GM04503 (cell line): ENCODE results near the gene PACS2.

Source experiments
- DNase-seq: peaks from one replicate; pipeline ENCODE4 v3.0.0-alpha.2; 2012; ENCODE audit warnings: low read depth

The PACS2 gene

GRCh38 chr14:105421723-105422615 lies 107.4 kb downstream of the PACS2 start:
- DNase-seq: no peak

- no peak for DNase-seq
Measured at GRCh38 chr14:105422695-105423487, 108.3 kb downstream of the PACS2 start.

- DNase-seq: no peak
Measured at GRCh38 chr14:105423488-105424195, 109.1 kb downstream of the PACS2 start.

DNA sequence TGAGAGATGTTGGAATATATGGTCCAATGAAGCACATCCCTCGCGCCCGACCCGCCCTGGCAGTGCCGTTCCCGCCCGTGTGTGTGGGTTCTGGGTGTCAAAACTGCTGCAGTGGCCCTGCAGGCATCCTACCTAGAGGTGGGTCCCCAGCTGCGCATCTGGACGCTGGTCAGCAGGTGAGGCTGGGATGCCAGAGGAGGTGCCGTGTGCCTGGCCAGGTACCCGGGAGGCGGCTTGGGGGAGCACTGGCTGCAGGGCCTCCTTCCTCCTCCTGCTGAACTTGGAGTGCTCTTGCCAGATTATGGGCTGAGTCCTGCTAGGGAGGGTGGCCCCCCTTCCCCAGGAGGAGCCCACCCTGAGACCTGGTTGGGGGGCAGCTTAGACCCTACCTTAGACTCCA lies 110.3 kb downstream of the PACS2 start:
- no peak for DNase-seq

- no peak for DNase-seq
Measured at GRCh38 chr14:105425823-105426247, 111.3 kb downstream of the PACS2 start.

DNA sequence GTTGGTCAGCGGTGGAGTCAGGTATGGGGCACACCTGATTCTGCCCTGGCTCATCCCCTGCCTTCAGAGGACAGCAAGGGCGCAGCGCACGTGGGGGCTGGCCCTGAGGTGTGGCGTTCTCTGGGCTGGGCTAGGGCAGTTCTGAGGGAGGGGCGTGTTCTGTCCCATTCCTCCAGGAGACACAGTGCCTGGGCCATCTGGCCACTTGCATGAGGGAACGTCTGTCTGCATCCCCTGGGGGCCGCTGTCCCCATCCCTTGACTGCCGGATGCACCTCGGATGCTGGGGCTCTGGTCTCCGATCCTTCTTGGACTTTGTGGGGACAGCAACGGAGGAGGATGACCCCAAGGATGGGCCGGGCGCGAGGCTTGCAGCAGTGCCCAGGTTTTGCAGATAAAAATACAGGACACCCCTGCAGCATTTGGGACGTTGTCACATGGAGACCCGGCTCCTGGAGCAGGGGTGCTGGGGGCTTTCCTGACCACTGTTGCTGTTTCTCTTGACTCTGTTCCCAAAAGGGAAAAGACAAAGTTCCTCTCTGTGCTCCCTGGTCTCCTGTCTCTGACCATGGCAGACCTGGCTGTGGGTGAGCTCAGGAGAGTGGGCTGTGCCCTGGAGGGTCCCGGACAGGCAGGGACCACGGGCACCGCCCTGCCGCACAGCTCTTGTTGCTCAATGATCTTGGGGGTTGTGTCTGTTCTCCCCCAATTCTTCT lies 112.0 kb downstream of the PACS2 start:
- DNase-seq: no peak

GRCh38 chr14:105427412-105427811 lies 112.9 kb downstream of the PACS2 start:
- no peak for DNase-seq

- DNase-seq: no peak
Measured at GRCh38 chr14:105427936-105428485, 113.5 kb downstream of the PACS2 start.

- DNase-seq: no peak
Measured at GRCh38 chr14:105430042-105430441, 115.5 kb downstream of the PACS2 start.

- peak; percentile 44 for DNase-seq
Measured at GRCh38 chr14:105430565-105430964, 116.0 kb downstream of the PACS2 start.

DNA sequence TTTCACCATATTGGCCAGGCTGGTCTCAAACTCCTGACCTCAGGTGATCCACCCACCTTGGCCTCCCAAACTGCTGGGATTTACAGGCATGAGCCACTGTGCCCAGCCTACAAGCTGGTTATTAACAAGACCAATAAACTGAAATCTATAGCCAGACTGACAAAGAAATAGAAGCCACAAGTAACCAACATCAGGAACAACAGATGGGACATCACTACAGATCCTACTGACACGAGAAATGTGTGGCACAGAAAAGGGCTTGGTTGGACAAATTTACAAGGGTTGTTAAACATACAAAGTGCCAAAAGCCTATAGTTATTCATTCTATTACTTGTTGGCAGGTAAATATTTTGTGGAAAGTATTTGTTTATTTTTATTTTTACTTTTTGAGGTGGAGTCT lies 116.7 kb downstream of the PACS2 start:
- no peak for DNase-seq

- no peak for DNase-seq
Measured at GRCh38 chr14:105432657-105433056, 118.1 kb downstream of the PACS2 start.

- no peak for DNase-seq
Measured at GRCh38 chr14:105433161-105433605, 118.6 kb downstream of the PACS2 start.

- DNase-seq: no peak
Measured at GRCh38 chr14:105436402-105436801, 121.9 kb downstream of the PACS2 start.

DNA sequence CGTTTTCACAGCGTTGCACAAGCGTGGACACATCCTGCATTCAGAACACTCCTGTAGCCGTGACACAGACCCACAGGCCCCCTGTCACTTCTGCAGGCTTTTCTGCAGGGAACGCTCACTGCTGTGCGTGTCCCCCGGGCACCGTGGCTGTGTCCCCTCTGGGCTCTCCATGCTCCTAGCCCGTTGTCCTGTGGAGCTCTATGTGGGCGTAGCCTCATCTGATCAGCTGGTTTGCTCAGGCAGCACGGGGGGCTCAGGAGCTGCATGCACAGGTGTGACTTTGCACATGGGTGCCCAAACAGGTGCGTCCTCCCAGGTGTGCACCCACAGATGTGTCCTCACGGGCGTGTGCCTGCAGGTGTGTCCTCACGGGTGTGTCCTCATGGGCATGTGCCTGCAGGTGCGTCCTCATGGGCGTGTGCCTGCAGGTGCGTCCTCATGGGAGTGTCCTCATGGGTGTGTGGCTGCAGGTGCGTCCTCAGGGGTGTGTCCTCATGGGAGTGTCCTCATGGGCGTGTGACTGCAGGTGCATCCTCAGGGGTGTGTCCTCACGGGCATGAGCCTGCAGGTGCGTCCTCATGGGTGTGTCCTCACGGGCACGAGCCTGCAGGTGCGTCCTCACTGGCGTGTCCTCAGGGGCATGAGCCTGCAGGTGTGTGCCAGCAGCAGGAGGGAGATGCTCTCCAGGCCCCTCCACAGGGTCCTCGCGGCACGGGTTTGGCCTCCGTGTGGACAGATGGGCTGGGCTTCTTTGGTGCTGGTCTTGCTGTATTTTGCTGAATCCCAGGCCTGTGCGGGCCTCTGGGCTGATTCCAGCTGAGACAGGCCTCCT lies 122.6 kb downstream of the PACS2 start:
- no peak for DNase-seq

DNA sequence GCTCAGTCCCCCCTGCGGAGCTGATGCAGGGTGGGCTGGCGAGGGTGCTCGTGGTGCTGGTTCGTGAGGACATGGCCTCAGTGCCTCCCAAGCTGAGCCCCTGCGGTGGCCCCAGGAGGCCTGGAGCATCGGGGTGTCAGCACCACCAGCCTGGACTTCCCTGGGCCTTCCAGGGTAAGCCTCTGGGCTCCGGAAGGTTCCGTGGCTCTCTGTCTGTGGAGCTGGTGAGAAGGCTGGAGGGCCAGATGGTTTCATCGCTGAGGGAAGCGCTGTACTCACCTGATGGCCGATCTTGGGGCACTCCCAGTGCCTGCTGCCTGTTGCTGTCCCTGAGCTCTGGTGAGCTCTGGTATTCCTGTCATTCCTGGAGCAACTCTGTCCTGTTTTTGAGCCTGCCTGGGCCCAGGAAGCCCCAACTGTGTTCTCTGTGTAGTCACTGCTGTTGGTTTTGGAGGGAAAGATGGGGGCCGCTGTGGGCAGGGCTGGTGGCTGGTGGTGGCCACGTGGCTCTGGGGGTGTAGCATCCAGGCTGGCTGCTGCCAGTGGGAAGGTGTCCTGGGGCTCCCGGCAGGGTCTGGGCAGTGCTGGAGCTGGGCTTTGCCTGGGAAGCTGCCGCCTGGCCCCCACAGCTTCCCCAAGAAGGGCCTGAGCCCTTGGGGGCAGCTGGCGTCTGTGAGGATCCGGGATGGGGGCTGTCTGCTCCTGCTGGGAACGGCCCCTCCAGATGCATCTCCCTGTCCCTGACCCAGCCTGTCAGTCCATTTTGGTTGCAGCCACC lies 123.4 kb downstream of the PACS2 start:
- DNase-seq: no peak

DNA sequence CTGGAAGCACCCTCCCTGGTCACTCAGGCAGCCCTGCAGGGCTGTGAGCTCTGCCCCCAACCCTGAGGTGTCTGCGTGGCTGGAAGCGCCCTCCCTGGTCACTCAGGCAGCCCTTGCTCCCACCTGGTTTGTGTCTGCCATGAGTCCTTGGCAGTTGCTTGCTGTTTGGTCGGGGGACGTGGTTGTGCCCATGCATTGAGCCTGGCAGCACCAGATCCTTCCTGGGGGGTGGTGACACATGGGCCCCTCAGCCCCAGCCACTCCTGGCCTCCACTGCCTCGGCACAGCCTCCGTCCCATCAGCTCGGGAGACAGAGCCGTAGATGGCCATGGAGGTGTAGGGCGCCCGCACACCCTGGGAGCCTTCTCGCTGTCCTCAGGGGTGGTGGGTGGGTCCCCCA lies 124.6 kb downstream of the PACS2 start:
- DNase-seq: no peak

DNA sequence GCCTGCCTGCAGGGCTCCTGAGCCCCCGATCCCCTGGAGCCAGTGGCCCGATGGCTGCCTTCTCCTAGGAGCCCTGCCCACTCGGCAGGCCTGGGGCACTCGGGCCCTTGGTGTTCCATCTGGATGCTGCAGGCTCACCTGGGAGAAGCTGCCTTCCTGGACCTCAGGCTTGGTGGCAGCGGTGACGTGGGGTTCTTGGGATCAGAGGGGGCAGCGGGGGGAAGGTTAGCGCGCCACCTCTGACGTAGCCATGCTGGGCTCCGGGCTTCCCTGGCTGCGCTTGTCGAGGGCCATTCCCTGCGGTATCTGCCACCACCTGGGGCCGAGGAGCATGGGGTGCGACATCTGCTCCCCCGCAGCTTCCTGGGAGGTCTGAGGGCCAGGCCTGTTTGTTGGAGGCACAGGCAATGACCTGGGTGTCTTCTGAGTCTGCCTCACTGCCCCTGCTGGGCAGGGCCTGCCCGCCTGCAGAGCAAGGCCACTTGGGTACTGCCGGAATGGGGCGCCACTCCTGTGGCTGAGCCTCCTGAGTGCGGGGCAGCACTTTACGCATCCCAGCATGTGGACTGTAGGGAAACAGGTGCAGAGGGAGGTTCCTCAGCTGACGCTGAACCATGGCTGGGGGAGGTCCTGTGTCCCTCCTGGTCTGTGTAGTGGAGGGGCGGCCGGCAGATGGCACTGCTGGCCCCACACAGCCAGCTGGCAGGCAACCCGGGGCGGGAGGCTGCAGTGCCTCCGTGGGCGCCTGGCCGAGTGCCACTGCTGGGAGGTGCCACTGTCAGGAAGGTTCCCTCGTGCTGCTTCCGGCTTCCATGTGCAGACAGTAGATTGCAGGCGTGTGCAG lies 125.4 kb downstream of the PACS2 start:
- no peak for DNase-seq

GRCh38 chr14:105440554-105440900 lies 126.0 kb downstream of the PACS2 start:
- DNase-seq: no peak
